GM10266 (cell line): Measurements from ENCODE around the gene MACF1.
"Not testable (repeated sequence)": the region's sequence is repeated elsewhere in the genome, so short reads cannot be mapped to it uniquely, and the experiment has no call there.

Source experiments
- DNase-seq: peaks from one replicate; pipeline ENCODE4 v3.0.0; 2012; ENCODE audit errors: extremely low spot score
- TF ChIP-seq, protein P1 (sequence below): IDR thresholded peaks from 2 replicates; pipeline ENCODE4 v1.5.1; 2012; ENCODE audit warnings: mild to moderate bottlenecking, low read depth; ENCODE audit not compliant: control insufficient read depth, insufficient read depth; ENCODE audit errors: missing control alignments

The MACF1 gene, protein sequence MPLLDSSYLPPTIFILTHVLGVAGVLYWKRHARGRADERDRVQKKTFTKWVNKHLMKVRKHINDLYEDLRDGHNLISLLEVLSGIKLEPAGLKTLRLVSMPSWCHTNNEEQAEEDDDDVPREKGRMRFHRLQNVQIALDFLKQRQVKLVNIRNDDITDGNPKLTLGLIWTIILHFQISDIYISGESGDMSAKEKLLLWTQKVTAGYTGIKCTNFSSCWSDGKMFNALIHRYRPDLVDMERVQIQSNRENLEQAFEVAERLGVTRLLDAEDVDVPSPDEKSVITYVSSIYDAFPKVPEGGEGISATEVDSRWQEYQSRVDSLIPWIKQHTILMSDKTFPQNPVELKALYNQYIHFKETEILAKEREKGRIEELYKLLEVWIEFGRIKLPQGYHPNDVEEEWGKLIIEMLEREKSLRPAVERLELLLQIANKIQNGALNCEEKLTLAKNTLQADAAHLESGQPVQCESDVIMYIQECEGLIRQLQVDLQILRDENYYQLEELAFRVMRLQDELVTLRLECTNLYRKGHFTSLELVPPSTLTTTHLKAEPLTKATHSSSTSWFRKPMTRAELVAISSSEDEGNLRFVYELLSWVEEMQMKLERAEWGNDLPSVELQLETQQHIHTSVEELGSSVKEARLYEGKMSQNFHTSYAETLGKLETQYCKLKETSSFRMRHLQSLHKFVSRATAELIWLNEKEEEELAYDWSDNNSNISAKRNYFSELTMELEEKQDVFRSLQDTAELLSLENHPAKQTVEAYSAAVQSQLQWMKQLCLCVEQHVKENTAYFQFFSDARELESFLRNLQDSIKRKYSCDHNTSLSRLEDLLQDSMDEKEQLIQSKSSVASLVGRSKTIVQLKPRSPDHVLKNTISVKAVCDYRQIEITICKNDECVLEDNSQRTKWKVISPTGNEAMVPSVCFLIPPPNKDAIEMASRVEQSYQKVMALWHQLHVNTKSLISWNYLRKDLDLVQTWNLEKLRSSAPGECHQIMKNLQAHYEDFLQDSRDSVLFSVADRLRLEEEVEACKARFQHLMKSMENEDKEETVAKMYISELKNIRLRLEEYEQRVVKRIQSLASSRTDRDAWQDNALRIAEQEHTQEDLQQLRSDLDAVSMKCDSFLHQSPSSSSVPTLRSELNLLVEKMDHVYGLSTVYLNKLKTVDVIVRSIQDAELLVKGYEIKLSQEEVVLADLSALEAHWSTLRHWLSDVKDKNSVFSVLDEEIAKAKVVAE (N-terminal part only)

DNA sequence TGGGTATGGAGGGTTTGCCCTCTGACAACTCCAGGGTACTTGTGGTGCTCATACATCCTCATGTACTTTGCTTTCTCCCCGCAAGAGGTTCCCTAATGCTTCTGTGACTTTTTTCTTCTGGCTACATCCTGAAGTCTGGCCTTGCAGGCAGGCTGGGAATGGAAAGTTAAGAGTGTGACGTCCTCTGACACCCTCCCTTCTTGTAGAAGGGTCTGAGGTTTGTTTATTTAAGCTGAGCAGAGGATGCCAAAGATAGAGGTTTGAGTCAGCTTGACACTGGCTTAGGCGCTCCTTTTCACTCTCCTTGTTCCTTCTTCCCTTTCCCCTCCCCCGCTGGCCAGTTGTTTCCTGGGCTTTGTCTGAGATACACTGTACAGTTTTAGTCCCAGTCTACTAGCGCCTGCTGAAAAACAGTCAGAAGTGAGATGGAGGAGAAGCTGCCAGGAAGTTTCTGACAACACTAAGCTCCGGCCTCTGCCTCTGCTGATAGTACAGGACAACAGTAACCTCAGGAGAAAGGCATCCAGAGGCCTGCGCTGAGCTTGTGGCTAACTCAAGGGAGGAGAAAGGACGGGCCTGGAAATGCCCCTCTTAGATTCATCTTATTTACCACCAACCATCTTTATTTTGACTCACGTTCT lies at the start of gene MACF1:
TSS of gene MACF1 (plus strand) at position 255 of the 641 bp plus-strand sequence. CDS start at position 583, 328 bp downstream.
- no peak for DNase-seq
- TF ChIP-seq, protein P1, sequence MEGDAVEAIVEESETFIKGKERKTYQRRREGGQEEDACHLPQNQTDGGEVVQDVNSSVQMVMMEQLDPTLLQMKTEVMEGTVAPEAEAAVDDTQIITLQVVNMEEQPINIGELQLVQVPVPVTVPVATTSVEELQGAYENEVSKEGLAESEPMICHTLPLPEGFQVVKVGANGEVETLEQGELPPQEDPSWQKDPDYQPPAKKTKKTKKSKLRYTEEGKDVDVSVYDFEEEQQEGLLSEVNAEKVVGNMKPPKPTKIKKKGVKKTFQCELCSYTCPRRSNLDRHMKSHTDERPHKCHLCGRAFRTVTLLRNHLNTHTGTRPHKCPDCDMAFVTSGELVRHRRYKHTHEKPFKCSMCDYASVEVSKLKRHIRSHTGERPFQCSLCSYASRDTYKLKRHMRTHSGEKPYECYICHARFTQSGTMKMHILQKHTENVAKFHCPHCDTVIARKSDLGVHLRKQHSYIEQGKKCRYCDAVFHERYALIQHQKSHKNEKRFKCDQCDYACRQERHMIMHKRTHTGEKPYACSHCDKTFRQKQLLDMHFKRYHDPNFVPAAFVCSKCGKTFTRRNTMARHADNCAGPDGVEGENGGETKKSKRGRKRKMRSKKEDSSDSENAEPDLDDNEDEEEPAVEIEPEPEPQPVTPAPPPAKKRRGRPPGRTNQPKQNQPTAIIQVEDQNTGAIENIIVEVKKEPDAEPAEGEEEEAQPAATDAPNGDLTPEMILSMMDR = no peak

DNA sequence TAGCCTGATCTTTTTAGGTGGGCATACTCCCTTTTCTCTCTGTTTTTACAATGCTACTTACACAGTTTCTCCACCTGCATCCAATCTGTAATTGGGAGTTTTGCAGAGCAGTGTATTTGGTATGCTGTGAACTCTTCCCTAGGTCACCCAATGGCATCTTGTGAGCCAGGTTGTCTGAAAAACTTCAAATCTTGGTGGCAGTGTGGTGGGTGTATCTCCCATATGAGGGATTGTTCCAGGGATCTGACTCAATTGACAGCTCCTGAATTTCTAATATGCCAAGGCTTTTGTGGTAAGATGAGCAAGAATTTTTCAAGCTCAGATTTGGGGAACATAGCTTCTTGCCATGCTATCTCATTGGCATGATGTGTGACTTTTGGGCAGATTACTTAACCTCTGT lies 47.2 kb upstream of the MACF1 start:
- TF ChIP-seq, protein P1 = no peak
- no peak for DNase-seq

DNA sequence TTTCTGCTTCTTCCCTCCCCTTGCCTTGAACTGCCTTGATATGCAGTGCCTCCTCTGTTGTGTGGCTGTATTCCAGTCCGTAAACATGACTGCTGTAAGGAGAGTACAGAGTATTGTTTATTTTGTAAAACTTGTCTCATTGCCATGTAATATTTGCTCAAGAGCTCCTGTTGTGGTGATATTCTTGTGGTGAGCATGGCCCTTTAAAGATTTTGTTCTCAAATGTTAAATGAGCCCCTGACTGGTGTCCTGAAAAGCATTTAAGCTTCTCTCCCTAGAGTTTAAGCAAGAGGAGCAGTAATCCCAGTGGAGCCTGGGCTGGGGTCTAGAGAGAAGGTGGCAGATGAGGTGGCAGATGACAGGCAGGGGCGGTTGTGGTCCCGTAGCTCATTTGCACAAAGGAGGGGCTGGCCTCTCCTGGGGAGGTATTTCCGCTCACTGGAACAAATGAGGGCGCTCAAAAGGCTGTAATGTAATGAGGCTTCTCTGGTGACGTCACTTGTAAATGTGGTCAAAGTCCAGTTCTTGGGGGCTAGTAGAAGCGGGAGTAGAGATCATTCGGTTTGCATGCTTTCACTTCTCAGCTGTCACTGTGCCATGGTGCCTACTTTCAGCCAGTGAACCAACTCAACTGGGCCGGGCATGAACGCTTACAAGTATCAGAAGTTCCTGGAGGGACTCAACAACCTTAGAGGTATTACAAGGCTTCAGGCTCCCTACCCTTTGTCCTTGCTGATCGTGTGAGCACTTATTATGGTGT lies 46.0 kb upstream of the MACF1 start:
- DNase-seq = no peak
- TF ChIP-seq, protein P1 = no peak

DNA sequence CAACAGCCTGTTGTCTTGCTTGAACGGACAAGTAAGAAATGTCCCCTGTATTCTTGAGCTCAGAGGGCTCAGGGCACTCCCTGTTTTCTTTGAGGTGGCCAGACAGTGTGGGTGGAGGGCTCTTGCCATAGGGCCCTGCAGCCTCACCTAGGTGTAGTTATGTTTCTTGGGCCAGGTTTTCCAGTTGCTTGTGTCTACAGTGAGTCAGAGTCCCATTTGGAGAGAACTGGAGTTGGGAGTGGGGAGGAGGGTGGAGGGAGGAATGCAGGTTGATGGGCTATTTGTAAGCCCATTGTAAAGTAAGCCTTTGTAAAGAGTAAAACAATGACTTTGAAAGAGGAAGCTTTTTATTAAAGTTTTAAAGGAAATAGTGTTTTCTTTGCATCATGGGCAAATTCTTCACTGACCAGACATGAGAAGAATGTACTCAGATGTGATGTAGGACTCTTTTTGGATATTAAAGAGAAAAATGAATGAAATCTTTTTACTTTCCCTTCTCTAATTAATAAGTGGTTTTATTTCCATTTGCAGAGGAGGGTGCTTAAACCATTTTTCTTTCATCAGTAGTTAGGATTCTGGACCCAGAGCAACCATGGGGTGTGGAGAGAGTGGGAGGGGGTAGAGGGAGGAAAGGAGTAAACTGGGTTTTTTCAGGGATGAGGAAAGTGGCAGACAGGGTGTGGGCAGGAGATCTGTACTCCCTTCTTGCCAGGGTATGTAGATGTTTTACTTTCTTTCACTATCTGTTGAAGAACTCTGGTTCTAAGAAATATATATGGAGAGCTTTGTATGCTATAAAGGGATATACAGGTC lies 45.1 kb upstream of the MACF1 start:
- no peak for DNase-seq
- TF ChIP-seq, protein P1 = no peak

DNA sequence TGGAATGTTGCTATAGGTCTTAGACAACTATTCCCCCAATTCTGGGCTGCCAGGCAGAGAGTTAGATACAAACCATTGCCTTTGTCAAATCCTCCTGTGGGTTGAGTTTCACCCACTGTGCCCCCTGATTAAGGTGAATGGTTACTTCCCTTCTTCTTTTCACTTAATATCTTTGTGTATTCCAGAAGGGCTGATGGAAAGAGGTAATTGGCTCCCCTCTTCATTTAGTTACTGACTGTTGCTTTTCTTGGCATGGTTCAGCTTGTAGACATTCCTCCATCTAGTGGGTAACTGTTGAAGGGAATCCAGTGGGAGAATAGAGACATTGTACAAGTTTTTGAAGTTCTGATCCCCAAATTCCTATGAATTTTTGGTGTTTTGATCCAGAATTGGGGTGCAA lies 43.8 kb upstream of the MACF1 start:
- TF ChIP-seq, protein P1 = no peak
- no peak for DNase-seq

DNA sequence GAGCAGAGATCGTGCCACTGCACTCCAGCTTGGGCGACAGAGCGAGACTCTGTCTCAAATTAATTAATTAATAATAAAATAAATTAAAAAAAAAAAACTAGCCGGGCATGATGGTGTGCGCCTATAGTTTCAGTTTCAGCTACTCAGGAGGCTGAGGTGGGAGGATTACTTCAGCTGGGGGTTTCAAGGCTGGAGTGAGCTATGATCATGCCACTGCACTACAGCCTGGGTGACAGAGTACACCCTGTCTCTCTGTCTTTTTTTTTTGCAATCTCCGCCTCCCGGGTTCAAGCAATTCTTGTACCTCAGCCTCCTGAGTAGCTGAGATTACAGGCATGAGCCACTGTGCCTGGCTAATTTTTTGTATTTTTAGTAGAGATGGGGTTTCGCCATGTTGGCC lies 42.7 kb upstream of the MACF1 start:
- not testable (repeated sequence) for DNase-seq
